ENCODE measurements around the gene FAM120B.

Gene FAM120B

DNA sequence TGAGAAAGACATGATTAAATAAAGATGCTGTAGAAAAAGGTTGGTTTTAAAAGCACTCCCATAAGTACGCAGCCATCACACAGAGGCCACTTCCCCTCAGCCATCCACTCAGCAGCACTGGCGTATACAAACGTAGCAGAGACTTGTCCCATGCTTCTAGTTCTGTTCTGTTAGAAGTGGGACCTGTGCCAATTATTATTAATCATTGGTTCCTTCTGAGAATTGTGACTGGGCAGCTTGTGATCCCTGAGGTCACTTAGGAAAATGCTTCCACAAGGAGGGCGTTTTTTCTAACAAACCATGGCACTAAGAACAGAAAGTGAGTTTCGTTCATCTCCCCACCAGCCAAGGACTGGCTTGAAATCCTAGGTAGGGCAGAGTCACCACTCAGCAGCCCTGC is 53.9 kb downstream of the FAM120B start:
- POLR2A ChIA-PET, result no interaction called here
- TF ChIP-seq, protein P1, sequence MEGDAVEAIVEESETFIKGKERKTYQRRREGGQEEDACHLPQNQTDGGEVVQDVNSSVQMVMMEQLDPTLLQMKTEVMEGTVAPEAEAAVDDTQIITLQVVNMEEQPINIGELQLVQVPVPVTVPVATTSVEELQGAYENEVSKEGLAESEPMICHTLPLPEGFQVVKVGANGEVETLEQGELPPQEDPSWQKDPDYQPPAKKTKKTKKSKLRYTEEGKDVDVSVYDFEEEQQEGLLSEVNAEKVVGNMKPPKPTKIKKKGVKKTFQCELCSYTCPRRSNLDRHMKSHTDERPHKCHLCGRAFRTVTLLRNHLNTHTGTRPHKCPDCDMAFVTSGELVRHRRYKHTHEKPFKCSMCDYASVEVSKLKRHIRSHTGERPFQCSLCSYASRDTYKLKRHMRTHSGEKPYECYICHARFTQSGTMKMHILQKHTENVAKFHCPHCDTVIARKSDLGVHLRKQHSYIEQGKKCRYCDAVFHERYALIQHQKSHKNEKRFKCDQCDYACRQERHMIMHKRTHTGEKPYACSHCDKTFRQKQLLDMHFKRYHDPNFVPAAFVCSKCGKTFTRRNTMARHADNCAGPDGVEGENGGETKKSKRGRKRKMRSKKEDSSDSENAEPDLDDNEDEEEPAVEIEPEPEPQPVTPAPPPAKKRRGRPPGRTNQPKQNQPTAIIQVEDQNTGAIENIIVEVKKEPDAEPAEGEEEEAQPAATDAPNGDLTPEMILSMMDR (IDR thresholded peaks at IDR 0.05; ENCODE audit: control extremely low read depth, extremely low read depth, low read depth, missing control alignments), result no peak
- CTCF ChIA-PET, result interaction anchor here (1.7 kb wide), 1 partner anchor 11 kb away, joined by 5 read pairs; no protein-coding TSS in a partner anchor
- no peak for DNase-seq (ENCODE audit: extremely low spot score)

DNA sequence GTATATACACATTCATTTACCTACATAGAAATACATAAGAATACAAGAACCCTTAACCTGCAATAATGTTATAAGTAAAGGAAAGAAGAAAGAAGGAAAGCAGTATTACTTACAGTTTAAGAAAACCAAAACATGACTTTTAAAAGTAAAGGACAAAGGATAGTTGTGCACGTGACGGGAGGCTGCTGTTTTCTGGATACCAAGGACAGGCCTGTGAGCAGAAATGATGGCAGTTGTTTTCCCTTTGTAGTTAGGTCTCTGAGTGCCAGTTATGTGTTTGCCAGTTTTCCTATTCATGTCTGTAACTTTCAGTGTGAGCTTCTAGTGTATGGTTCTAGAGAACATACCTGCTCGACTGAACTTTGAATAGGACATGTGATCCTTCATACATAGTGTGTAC is 54.8 kb downstream of the FAM120B start:
- DNase-seq (ENCODE audit: extremely low spot score), result no peak
- TF ChIP-seq, protein P1 (IDR thresholded peaks at IDR 0.05; ENCODE audit: control extremely low read depth, extremely low read depth, low read depth, missing control alignments), result no peak
- POLR2A ChIA-PET, result no interaction called here
- CTCF ChIA-PET, result no interaction called here

DNA sequence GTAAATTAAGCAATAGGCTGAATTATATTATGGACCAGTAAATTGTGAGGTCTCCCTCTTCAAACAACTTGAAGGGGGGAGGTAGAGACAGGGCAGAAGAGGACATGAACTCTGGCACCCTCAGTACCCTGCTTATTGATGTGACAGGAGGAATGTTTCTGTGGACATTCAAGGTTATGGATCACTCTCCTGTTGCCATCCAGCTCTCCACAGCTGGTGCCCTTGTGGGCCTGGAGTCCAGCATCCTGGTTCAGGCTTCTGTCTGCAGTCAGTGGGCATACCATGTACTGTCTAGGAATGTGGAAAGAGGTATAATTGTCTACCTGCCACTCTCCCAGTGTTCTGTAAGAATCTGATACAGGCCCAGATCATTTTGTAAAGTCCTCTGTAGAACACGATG is 55.6 kb downstream of the FAM120B start:
- POLR2A ChIA-PET, result no interaction called here
- no peak for DNase-seq (ENCODE audit: extremely low spot score)
- CTCF ChIA-PET, result no interaction called here
- TF ChIP-seq, protein P1 (IDR thresholded peaks at IDR 0.05; ENCODE audit: control extremely low read depth, extremely low read depth, low read depth, missing control alignments), result no peak

DNA sequence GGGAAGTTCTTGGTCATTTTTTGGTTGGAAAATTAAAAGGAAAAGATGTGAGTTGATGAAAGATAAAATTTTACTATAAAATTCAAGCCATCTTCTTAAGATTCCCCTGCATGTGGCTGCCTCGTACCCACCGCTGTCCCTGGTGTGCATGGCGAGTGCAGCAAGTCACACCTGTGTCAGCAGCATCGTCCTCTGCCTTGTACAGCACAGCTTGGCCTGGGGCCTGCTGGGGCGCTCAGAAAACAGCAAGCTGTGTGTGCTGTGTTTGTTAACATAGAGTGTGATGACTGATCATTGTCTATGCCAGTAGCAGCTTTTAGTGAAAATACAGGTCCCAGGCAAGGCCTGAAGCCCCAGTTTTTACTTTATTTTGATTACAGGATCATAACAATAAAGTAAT is 56.7 kb downstream of the FAM120B start:
- TF ChIP-seq, protein P1 (IDR thresholded peaks at IDR 0.05; ENCODE audit: control extremely low read depth, extremely low read depth, low read depth, missing control alignments), result no peak
- CTCF ChIA-PET, result interaction anchor here (1.2 to 1.3 kb wide), 3 partner anchors 12 to 74 kb away, joined by 3 to 4 read pairs (median 3); no protein-coding TSS in a partner anchor
- POLR2A ChIA-PET, result no interaction called here
- no peak for DNase-seq (ENCODE audit: extremely low spot score)

DNA sequence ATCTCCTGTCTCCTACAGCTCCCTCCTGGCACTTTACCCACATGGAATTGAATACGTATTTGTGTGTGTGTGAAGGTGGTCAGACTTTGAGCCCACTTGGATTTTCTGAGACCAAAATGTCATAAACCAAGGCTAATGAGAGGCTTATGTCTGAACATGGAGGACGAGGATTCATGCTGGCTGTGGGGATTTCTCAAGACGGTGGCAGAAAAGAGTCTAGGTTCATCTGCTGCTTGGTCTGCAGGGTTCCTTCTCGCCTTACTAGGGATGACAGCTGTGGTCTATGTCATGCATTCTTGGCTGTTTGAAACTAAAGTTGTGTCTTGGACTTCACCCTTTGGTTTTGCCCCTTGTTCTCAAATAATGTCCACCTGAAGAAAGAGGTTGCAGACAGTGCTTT is 58.6 kb downstream of the FAM120B start:
- TF ChIP-seq, protein P1 (IDR thresholded peaks at IDR 0.05; ENCODE audit: control extremely low read depth, extremely low read depth, low read depth, missing control alignments), result no peak
- CTCF ChIA-PET, result interaction anchor here (0.9 to 1.1 kb wide), 2 partner anchors 10 to 18 kb away, joined by 3 read pairs; no protein-coding TSS in a partner anchor
- DNase-seq (ENCODE audit: extremely low spot score), result no peak
- POLR2A ChIA-PET, result no interaction called here

DNA sequence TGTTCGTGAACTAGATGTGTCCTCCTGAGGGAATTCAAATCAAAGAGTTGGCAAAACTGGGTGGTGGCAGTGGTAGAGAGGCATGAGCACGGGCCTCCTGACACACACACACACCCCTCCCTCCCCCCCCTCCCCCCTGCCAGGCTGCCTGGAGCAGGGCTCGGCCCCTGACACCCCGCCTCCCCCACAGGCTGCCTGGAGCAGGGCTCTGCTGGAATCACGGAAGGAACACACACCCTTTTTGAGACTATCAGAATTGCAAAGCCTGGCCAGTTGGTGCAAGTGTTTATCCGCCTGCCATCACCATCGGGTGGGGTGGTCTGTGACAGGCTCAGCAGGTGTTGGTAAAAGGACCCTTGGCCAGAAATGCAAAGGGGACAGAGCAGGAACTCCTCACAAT is 59.0 kb downstream of the FAM120B start:
- DNase-seq (ENCODE audit: extremely low spot score), result no peak
- TF ChIP-seq, protein P1 (IDR thresholded peaks at IDR 0.05; ENCODE audit: control extremely low read depth, extremely low read depth, low read depth, missing control alignments), result no peak
- ChIA-PET CTCF (interaction anchor here (0.9 to 1.1 kb wide), 2 partner anchors 10 to 18 kb away, joined by 3 read pairs; no protein-coding TSS in a partner anchor), POLR2A (no interaction called here)
